Uterus (tissue), 2 donors: Measurements from ENCODE around the gene LRR1.
"Not testable (repeated sequence)": the region's sequence is repeated elsewhere in the genome, so short reads cannot be mapped to it uniquely, and the experiment has no call there.

Source experiments
- POLR2A ChIP-seq, 2 donors: fragments of 450-650 bp; IDR thresholded peaks; one replicate each; pipeline ENCODE4 v1.6.1; 2016; ENCODE audit warnings: antibody characterized with exemption in 2 of 2, mild to moderate bottlenecking in 1 of 2, moderate library complexity in 1 of 2
- TF ChIP-seq, protein P1 (sequence below), 4 experiments: fragments of 200-600 bp in 2 of 4; fragments of 450-650 bp in 2 of 4; sonication (generic) in 2 of 4; IDR thresholded peaks; one replicate each; pipeline ENCODE4 v1.5.1; 2016 to 2019; ENCODE audit warnings: antibody characterized with exemption in 4 of 4, mild to moderate bottlenecking in 2 of 4, moderate library complexity in 1 of 4

DNA sequence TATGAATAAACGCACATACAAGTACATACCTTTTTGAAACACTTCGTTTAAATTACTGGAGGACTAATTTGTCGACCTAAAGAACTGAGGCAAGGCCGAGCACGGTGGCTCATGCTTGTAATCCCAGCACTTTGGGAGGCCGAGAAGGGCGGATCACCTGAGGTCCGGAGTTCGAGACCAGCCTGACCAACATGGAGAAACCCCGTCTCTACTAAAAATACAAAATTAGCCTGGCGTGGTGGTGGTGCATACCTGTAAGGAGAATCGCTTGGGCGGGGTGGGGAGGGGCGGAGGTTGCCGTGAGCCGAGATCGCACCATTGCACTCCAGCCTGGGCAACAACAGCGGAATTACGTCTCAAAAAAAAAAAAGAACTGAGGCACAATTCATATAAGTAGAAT lies 20.5 kb downstream of the LRR1 start:
- TF ChIP-seq POLR2A (IDR thresholded peaks at IDR 0.05) = not testable (repeated sequence)
- TF ChIP-seq, protein P1, sequence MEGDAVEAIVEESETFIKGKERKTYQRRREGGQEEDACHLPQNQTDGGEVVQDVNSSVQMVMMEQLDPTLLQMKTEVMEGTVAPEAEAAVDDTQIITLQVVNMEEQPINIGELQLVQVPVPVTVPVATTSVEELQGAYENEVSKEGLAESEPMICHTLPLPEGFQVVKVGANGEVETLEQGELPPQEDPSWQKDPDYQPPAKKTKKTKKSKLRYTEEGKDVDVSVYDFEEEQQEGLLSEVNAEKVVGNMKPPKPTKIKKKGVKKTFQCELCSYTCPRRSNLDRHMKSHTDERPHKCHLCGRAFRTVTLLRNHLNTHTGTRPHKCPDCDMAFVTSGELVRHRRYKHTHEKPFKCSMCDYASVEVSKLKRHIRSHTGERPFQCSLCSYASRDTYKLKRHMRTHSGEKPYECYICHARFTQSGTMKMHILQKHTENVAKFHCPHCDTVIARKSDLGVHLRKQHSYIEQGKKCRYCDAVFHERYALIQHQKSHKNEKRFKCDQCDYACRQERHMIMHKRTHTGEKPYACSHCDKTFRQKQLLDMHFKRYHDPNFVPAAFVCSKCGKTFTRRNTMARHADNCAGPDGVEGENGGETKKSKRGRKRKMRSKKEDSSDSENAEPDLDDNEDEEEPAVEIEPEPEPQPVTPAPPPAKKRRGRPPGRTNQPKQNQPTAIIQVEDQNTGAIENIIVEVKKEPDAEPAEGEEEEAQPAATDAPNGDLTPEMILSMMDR (IDR thresholded peaks at IDR 0.05) = not testable (repeated sequence)
